C4-2B (cell line): ENCODE data around the gene CREG1.

Experiments
- H3K27ac ChIP-seq: fragments of 450-650 bp; 2 replicates; pipeline ENCODE4 v1.5.1; 2017
- ZFX ChIP-seq: fragments of 450-650 bp; IDR thresholded peaks from 2 replicates; pipeline ENCODE4 v1.6.1; 2017
- TF ChIP-seq, protein P1 (sequence below): fragments of 450-650 bp; conservative IDR thresholded peaks from 2 replicates; pipeline ENCODE4 v1.5.1; 2017; ENCODE audit warnings: mild to moderate bottlenecking

Gene CREG1

GRCh38 chr1:167501515-167502191 is 51.9 kb downstream of the CREG1 start:
- TF ChIP-seq ZFX = no peak
- TF ChIP-seq, protein P1, sequence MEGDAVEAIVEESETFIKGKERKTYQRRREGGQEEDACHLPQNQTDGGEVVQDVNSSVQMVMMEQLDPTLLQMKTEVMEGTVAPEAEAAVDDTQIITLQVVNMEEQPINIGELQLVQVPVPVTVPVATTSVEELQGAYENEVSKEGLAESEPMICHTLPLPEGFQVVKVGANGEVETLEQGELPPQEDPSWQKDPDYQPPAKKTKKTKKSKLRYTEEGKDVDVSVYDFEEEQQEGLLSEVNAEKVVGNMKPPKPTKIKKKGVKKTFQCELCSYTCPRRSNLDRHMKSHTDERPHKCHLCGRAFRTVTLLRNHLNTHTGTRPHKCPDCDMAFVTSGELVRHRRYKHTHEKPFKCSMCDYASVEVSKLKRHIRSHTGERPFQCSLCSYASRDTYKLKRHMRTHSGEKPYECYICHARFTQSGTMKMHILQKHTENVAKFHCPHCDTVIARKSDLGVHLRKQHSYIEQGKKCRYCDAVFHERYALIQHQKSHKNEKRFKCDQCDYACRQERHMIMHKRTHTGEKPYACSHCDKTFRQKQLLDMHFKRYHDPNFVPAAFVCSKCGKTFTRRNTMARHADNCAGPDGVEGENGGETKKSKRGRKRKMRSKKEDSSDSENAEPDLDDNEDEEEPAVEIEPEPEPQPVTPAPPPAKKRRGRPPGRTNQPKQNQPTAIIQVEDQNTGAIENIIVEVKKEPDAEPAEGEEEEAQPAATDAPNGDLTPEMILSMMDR = no peak
- no peak overlapping the region for H3K27ac ChIP-seq

DNA sequence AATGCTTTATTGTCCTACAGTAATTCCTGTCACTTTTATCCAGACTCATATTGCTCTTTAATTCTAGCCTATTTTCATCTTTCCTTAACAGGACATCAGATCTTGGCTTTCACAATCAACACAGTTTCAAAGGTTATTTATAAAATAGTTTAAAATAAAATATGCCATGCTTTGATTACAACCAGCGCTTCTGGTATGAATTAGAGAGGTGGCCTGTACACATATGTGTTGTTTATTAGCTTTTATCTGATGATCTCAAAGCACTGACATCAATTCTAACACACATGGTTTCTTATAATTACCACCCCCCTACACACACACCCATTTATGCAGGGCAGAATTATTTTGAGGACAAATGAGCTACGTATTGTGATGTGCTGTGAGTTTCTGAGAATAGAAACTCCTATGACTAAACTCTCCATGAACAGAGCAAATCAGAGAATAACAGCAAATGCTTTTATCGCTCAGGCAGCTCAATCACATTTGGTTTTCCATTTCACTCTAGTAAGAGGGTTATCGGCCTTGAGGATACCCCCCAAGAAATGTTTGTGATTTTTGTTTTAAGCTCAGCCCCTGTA is 53.2 kb downstream of the CREG1 start:
- H3K27ac ChIP-seq = no peak overlapping the region
- no peak for TF ChIP-seq ZFX
- TF ChIP-seq, protein P1 = no peak

DNA sequence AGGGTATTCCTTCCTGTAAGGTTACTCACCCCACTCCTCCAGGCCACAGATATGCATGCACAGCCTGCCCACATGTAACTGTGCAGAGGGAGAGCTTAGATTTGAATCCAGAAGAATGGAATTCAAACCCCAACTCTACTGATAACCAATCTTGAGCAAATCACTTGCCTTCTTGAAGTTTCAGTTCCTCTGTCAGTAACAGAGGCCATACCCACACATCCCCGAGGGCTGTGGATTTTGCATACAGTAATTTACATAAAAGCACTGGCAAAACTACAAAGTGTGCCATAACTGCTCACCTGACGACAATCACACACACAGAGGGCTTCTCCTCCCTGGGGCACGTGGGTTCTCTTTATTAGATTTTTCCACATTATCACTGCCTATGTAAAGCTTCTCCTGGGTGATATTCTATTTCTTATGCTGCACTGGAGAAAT is 53.9 kb downstream of the CREG1 start:
- H3K27ac ChIP-seq = no peak overlapping the region
- TF ChIP-seq, protein P1 = no peak
- no peak for TF ChIP-seq ZFX

GRCh38 chr1:167499106-167499505 is 54.5 kb downstream of the CREG1 start:
- no peak overlapping the region for H3K27ac ChIP-seq
- TF ChIP-seq, protein P1 = no peak
- no peak for TF ChIP-seq ZFX

DNA sequence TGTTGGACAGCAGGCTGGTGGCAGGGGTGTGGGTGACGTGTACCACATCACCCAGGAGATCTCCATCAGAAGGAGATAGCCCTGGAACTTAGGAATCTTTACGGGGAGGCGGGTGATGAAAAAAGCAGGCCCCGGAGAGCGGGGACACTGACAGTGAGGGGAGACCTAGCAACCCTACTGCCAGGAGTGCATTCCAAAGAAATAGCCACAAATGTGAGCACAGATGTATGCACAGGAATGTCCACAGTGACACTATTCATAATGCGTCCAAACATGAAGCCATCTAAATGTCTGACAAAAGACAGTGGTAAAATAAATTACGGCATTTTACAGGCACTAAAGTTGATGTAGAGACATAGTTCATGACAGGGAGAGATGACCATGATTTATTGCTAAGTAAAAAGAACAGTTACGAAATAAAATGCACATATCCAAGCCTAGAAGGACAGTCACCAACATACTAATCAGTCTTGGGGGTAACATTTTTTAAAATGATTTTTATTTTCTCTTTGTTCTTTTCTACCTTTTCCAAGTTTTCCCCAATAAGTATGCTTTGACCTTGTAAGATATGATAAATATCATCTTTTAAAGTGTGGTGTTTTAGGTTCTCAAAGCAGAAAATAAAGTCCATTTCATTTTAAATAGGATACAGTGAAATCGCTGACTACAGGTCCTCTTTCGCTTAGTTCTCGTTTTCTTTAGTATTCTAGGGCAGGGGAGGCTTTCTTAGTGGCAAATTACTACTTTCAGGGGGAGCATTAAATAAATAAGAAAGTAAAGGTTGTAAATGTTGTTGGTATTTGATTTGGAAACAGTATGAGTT is 56.6 kb downstream of the CREG1 start:
- no peak overlapping the region for H3K27ac ChIP-seq
- TF ChIP-seq, protein P1 = no peak
- no peak for TF ChIP-seq ZFX

GRCh38 chr1:167493372-167493771 is 60.2 kb downstream of the CREG1 start:
- H3K27ac ChIP-seq = no peak overlapping the region
- TF ChIP-seq ZFX = no peak
- TF ChIP-seq, protein P1 = no peak

- TF ChIP-seq ZFX = no peak
- TF ChIP-seq, protein P1 = no peak
- H3K27ac ChIP-seq = no peak overlapping the region
Observed at GRCh38 chr1:167492481-167492910, 61.1 kb downstream of the CREG1 start.
